ENCODE data around the gene ALG2. TPM values are rescaled to one million over a fixed set of nuclear protein-coding genes. Genes with fewer than 3 reads are reported as not detected.

ALG2 gene
- total and polyA plus RNA-seq, 2 of the 13 experiments (the other 11 are each of a cell fraction or from before 2014, with no cell fraction given): 46.2 to 49.0 TPM

DNA sequence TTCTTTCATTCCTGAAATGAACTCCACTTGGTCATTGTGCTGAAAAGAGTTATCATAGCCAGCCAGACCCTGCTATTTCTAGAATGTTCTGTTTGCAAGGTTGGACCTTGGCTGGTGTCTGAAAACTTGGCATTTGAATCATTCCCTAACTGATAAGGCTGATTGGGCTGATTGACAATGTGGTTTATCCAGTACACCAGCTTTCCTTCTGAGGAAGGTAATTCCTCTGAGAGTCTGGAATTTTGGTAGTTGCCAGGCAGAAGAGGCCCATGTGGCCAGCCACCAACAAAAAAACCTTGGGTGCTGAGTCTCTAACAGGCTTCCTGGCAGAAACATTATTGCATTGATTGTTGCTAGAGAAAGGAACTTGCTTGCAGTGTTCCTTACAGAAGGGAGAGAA, 15.6 kb upstream of the ALG2 start (continued):
- TF ChIP-seq, protein P1, sequence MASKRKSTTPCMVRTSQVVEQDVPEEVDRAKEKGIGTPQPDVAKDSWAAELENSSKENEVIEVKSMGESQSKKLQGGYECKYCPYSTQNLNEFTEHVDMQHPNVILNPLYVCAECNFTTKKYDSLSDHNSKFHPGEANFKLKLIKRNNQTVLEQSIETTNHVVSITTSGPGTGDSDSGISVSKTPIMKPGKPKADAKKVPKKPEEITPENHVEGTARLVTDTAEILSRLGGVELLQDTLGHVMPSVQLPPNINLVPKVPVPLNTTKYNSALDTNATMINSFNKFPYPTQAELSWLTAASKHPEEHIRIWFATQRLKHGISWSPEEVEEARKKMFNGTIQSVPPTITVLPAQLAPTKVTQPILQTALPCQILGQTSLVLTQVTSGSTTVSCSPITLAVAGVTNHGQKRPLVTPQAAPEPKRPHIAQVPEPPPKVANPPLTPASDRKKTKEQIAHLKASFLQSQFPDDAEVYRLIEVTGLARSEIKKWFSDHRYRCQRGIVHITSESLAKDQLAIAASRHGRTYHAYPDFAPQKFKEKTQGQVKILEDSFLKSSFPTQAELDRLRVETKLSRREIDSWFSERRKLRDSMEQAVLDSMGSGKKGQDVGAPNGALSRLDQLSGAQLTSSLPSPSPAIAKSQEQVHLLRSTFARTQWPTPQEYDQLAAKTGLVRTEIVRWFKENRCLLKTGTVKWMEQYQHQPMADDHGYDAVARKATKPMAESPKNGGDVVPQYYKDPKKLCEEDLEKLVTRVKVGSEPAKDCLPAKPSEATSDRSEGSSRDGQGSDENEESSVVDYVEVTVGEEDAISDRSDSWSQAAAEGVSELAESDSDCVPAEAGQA (IDR thresholded peaks at IDR 0.05; ENCODE audit: low read depth): no peak
- TF ChIP-seq, protein P1 (CRISPR knock-in tag; IDR thresholded peaks at IDR 0.05; ENCODE audit: borderline replicate concordance): no peak
- TF ChIP-seq ZNF180 (CRISPR knock-in tag; IDR thresholded peaks at IDR 0.05; ENCODE audit: borderline replicate concordance, low read depth): no peak
- TF ChIP-seq PRMT3 (CRISPR knock-in tag; IDR thresholded peaks at IDR 0.05; ENCODE audit: borderline replicate concordance, low read depth): no peak
- TF ChIP-seq ZNF839 (CRISPR knock-in tag; IDR thresholded peaks at IDR 0.05; ENCODE audit: borderline replicate concordance): no peak

DNA sequence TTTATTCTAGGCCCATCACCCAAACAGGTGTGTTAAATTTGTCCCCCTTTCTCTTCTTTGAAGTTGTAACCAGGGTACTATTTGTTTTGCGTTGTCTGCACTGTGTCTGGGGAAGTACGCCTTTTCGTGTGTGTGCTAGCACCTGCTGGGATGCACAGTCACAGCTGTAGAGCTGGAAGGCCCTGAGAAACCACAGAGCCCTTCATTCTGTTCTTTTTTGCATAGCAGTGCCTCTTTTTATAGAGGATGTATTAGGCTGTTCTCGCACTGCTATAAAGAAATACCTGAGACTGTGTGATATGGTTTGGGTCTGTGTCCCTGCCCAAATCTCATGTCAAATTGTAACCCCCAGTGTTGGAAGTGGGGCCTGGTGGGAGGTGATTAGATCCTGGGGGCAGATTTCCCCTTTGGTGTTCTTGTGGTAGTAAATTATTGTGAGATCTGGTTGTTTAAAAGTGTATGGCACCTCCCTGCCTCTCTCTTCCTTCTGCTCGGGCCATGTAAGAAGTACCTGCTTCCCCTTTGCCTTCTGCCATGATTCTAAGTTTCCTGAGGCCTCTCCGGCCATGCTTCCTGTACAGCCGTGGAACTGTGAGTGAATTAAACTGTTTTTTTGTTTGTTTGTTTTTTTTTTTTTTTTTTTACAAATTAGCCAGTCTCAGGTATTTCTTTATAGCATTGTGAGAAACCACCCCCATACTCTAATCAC, 14.3 kb upstream of the ALG2 start:
- no peak for ATAC-seq
- TF ChIP-seq, protein P2, sequence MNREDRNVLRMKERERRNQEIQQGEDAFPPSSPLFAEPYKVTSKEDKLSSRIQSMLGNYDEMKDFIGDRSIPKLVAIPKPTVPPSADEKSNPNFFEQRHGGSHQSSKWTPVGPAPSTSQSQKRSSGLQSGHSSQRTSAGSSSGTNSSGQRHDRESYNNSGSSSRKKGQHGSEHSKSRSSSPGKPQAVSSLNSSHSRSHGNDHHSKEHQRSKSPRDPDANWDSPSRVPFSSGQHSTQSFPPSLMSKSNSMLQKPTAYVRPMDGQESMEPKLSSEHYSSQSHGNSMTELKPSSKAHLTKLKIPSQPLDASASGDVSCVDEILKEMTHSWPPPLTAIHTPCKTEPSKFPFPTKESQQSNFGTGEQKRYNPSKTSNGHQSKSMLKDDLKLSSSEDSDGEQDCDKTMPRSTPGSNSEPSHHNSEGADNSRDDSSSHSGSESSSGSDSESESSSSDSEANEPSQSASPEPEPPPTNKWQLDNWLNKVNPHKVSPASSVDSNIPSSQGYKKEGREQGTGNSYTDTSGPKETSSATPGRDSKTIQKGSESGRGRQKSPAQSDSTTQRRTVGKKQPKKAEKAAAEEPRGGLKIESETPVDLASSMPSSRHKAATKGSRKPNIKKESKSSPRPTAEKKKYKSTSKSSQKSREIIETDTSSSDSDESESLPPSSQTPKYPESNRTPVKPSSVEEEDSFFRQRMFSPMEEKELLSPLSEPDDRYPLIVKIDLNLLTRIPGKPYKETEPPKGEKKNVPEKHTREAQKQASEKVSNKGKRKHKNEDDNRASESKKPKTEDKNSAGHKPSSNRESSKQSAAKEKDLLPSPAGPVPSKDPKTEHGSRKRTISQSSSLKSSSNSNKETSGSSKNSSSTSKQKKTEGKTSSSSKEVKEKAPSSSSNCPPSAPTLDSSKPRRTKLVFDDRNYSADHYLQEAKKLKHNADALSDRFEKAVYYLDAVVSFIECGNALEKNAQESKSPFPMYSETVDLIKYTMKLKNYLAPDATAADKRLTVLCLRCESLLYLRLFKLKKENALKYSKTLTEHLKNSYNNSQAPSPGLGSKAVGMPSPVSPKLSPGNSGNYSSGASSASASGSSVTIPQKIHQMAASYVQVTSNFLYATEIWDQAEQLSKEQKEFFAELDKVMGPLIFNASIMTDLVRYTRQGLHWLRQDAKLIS (CRISPR knock-in tag; IDR thresholded peaks at IDR 0.05): no peak
- TF ChIP-seq SAP130 (CRISPR knock-in tag; IDR thresholded peaks at IDR 0.05; ENCODE audit: low read depth) (no peak), RFX1 (IDR thresholded peaks at IDR 0.05) (no peak), HNF4G (IDR thresholded peaks at IDR 0.05; ENCODE audit: borderline replicate concordance, low read depth, low read length) (no peak), HNF4G (CRISPR knock-in tag; IDR thresholded peaks at IDR 0.05; ENCODE audit: borderline replicate concordance, low read depth) (no peak), ZNF224 (CRISPR knock-in tag; IDR thresholded peaks at IDR 0.05) (no peak), SP2 (CRISPR knock-in tag; IDR thresholded peaks at IDR 0.05) (no peak), IRX3 (CRISPR knock-in tag; IDR thresholded peaks at IDR 0.05; ENCODE audit: borderline replicate concordance, low read depth) (no peak), ZNF773 (CRISPR knock-in tag; IDR thresholded peaks at IDR 0.05; ENCODE audit: borderline replicate concordance) (no peak)

More for the DNA sequence above, 14.3 kb upstream of the ALG2 start:
- FAIRE-seq: no peak
- no peaks in the 10 kb centered on the region for H3K27me3 ChIP-seq (ENCODE audit: control insufficient read depth in 1 of 2, insufficient read depth in 2 of 2, low read length in 2 of 2)
- peaks cover 10% of the 10 kb centered on the region for H3K4me1 ChIP-seq (ENCODE audit: insufficient read depth, low read length)
- ChIA-PET CTCF (ENCODE audit: low intra/inter-chr PET ratio, low total read pairs) (no interaction called here), POLR2A (no interaction called here)
- no peak overlapping the region for H3K4me3 ChIP-seq (replicated peaks in 1 of 3; ENCODE audit: insufficient read depth in 1 of 3, low read depth in 2 of 3, low read length in 3 of 3)
- no peaks in the 10 kb centered on the region for H3K9me3 ChIP-seq (ENCODE audit: low read length)
- no peaks in the 10 kb centered on the region for H4K20me1 ChIP-seq (ENCODE audit: insufficient read depth, low read length)
- H3K4me2 ChIP-seq (ENCODE audit: low read depth, low read length): no peak overlapping the region
- H3K9ac ChIP-seq (ENCODE audit: insufficient read depth, low read depth, low read length): no peak overlapping the region
- no TSS peak for BruUV-seq (replicated peaks)
- in situ Hi-C loops (cut with HindIII; ENCODE audit: extremely low pct_ligation_motif_present, low pct_unique_long_range_greater_than_20kb): no loop called here
- intact Hi-C loops (cut with micrococcal nuclease; ENCODE audit: unreplicated experiment): no loop called here
- WGBS (ENCODE audit: low lambda C conversion rate): 98% methylated on average over 7 of the region's 7 CpGs
- H3K36me3 ChIP-seq (replicated peaks in 1 of 2; ENCODE audit: control insufficient read depth in 1 of 2, insufficient read depth in 2 of 2, low read length in 2 of 2): peaks cover 2 to 18% of the 10 kb centered on the region in 2 experiments; a peak in 2 of 5 replicates
- no peak for DNase-seq (ENCODE audit: low spot score)
- H2AFZ ChIP-seq (ENCODE audit: low read length): no peak overlapping the region
- no peaks in the 10 kb centered on the region for H3K79me2 ChIP-seq (ENCODE audit: insufficient read depth, low read length)
- H3K27ac ChIP-seq (ENCODE audit: extremely low read length, insufficient read depth, low read length): no peak overlapping the region

All from HepG2 (cell line).